MM.1S (cell line): ENCODE measurements around the gene ISY1.

Source experiments
- EZH2 ChIP-seq: fragments of 300-600 bp; sonication (generic); optimal IDR thresholded peaks from 2 replicates; pipeline ENCODE3; 2017; ENCODE audit warnings: low read depth, mild to moderate bottlenecking, antibody characterized with exemption, low read length, mixed read lengths
- EZH2phosphoT487 ChIP-seq: fragments of 300-600 bp; sonication (generic); IDR thresholded peaks from 2 replicates; pipeline ENCODE4 v1.6.1; 2018; ENCODE audit warnings: antibody characterized with exemption, low read length
- TF ChIP-seq, protein P1 (sequence below): fragments of 300-600 bp; sonication (generic); IDR thresholded peaks from 2 replicates; pipeline ENCODE4 v1.5.1; 2016; ENCODE audit warnings: antibody characterized with exemption, low read length, mixed read lengths

DNA sequence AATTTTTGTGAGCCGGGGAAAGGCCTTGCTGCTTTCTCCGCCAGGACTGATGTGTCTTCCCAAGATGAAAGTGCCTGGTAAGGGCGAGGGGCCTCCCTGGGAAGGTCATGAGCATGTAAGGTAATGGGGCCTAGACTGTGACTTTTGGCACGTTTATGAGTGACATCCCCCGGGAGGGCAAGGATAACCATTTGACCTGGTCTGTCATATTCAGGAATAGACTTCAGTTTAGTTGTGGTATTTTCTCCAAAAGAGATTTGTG, 23.5 kb upstream of the ISY1 start:
- TF ChIP-seq EZH2 (no peak), EZH2phosphoT487 (no peak)
- TF ChIP-seq, protein P1, sequence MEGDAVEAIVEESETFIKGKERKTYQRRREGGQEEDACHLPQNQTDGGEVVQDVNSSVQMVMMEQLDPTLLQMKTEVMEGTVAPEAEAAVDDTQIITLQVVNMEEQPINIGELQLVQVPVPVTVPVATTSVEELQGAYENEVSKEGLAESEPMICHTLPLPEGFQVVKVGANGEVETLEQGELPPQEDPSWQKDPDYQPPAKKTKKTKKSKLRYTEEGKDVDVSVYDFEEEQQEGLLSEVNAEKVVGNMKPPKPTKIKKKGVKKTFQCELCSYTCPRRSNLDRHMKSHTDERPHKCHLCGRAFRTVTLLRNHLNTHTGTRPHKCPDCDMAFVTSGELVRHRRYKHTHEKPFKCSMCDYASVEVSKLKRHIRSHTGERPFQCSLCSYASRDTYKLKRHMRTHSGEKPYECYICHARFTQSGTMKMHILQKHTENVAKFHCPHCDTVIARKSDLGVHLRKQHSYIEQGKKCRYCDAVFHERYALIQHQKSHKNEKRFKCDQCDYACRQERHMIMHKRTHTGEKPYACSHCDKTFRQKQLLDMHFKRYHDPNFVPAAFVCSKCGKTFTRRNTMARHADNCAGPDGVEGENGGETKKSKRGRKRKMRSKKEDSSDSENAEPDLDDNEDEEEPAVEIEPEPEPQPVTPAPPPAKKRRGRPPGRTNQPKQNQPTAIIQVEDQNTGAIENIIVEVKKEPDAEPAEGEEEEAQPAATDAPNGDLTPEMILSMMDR: no peak
